ENCODE measurements around the gene UGT1A1.

Gene UGT1A1

DNA sequence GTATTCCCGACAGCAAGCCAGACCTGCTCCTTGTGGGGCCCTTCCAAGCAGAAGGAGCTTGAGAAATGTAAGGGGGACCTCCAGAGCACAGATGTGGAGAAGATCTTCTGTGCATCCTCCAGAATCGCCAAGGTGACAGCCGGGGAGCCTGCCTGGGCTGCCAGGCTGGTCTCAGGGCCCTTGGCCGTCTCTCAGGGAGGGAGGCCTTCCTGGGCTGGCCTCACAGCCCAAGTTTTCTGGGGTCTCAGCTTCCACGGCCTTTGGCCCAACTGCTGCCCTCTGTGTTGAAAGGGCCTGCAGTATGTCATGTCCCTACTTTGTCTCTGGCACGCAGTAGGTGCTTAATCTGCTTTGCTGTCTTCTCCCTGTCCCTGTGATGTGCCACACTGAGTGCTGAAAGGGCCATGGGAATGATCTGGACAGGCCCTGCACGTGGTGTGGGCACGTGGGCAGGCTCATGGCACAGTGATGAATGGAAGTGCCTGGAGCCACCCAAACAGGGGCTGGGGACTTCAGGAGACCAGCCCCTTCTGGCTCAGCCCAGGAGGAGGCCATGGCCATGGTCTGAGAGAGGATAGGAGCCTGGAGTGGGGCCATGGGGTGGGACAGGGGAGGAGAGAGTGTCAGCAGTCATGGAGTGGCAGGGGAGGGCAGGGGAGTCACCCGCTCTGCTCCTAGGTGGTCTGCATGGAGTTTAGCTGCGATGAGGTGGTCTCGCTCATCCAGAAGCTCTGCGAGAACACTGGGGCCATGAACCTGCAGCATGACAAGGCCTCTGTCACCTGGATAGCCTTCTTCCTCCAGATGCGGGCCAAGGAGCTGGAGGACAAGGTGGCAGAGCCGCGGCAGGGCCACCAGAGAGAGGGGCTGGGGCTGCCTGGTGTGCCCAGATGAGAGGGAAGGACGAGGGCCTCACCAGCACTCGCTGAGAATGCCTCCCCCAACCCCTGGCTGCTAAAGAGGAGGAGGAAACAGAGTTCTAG lies 58.9 kb downstream of the UGT1A1 start:
- DNase-seq = no peak

DNA sequence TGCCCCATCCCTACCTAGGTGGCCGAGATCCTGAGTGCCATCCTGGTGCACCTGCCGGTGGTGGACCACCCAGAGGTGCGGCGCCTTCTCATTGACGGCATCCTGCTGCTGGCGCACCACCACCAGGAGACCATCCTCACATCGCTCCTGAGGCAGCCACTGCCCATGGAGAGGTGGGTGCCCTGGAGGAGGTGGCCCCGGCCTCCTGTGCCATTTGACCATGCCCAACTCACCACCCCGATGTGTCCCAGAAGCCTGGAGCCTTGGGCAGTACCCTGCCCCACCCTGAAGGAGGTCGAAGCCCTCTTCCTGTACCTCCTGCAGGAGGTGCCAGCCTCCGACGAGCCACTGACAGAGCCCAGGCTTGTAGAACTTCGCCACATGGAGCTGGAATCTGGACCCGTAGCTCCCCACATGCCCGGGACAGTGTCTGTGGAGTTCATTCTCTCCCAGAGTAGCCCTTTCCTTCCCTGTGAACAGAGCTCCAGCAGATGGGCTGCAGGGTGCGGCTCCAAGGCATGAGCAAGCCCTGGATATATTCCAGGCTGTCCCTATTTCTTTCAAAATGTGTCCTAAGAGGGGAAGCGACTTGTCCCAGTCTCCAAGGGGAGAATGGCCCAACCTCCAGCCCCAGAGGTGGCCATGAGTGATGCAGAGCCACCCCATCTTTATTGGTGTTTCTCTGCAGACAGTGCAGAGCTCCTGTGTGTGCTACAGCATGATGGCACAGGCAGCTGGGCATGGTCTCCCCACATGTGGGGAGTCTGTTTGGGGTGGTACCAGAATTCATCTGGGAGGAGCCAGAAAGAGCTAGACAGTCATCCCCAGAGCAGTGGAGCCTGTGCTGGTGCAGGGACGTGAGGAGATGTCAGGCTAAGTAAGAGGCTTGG lies 60.1 kb downstream of the UGT1A1 start:
- DNase-seq = no peak

GRCh38 chr2:233820774-233821105 lies 60.7 kb downstream of the UGT1A1 start:
- DNase-seq = no peak

- DNase-seq = no peak
Measured at GRCh38 chr2:233821196-233821595, 61.1 kb downstream of the UGT1A1 start.

DNA sequence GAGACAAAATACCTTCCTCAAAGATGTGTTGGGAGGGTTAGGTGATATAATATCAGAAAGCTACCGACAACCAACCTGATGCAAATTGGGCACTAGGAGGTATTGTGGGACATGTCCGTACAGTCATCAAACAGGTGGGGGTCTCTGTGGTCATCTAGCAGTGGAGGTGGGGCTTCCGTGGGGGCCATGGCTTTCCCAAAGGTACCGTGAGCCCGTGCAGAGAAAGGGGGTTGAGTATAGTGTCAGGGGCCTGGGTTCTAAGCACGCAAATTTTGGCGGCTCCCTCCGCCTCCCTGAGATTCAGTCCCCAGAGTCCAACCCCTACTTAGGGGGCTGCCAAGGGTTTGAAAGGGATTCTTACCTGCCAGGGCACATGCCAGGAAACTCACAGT lies 61.6 kb downstream of the UGT1A1 start:
- DNase-seq = no peak

- no peak for DNase-seq
Measured at GRCh38 chr2:233822101-233822771, 62.2 kb downstream of the UGT1A1 start.
